Measurements from ENCODE around the gene IFIT1B. TPM values are rescaled to one million over a fixed set of nuclear protein-coding genes. Genes with fewer than 3 reads are reported as not detected.

IFIT1B gene
- total RNA-seq, 1 donor from 2014 or later, result not detected

DNA sequence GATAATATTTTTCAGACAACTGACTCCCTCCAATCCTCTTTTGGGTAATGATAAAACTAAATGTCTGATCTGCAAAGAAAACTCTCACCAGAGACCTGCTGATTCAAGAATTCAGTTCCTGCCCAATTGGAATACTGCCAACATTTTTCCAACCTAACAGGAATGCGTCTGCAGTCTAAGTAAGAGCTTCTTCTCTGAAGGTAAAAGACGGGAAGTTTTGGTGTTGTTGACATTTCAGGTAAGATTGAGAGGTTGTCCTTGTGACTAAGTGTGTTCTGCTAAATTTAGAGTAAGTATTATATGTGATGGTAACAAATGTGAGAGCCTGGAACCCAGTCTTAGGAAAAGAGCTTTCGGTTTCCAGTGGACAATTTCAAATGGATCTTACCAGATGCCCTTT is 54.1 kb downstream of the IFIT1B start:
- TF ChIP-seq, protein P1, sequence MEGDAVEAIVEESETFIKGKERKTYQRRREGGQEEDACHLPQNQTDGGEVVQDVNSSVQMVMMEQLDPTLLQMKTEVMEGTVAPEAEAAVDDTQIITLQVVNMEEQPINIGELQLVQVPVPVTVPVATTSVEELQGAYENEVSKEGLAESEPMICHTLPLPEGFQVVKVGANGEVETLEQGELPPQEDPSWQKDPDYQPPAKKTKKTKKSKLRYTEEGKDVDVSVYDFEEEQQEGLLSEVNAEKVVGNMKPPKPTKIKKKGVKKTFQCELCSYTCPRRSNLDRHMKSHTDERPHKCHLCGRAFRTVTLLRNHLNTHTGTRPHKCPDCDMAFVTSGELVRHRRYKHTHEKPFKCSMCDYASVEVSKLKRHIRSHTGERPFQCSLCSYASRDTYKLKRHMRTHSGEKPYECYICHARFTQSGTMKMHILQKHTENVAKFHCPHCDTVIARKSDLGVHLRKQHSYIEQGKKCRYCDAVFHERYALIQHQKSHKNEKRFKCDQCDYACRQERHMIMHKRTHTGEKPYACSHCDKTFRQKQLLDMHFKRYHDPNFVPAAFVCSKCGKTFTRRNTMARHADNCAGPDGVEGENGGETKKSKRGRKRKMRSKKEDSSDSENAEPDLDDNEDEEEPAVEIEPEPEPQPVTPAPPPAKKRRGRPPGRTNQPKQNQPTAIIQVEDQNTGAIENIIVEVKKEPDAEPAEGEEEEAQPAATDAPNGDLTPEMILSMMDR (IDR thresholded peaks at IDR 0.05), result no peak
- TF ChIP-seq POLR2A (IDR thresholded peaks at IDR 0.05) (no peak), POLR2AphosphoS5 (IDR thresholded peaks at IDR 0.05; ENCODE audit: insufficient read depth in 1 of 2, low read depth in 1 of 2) (no peak)
- Histone ChIP-seq H3K4me1 (no peaks in the 10 kb centered on the region), H3K36me3 (no peaks in the 10 kb centered on the region), H3K27ac (no peak overlapping the region), H3K4me3 (no peak overlapping the region), H3K9me3 (no peaks in the 10 kb centered on the region), H3K27me3 (no peaks in the 10 kb centered on the region)
- intact Hi-C loops (cut with DNase I), result no loop called here
- DNase-seq (ENCODE audit: extremely low spot score in 2 of 2), result no peak

Other genes starting within 250 kb of the IFIT1B start
- 0.74 TPM for gene CH25H, start 170.7 kb upstream of the IFIT1B start, total RNA-seq
- gene LIPA, start 126.3 kb upstream of the IFIT1B start, total RNA-seq, result 27.7 TPM
- gene IFIT2, start 76.0 kb upstream of the IFIT1B start, total RNA-seq, result 2.9 TPM
- gene IFIT3, start 50.1 kb upstream of the IFIT1B start, total RNA-seq, result 6.1 TPM
- 7.4 TPM for gene IFIT1, start 14.6 kb downstream of the IFIT1B start, total RNA-seq
- 9.1 TPM for gene IFIT5, start 36.5 kb downstream of the IFIT1B start, total RNA-seq
- gene SLC16A12, start 157.5 kb downstream of the IFIT1B start, total RNA-seq, result 3.7 TPM

All from vagina (tissue), 2 donors.